Mucosa of descending colon (tissue), 3 donors: ENCODE measurements around the gene PER2. TPM values are rescaled to one million over a fixed set of nuclear protein-coding genes. Genes with fewer than 3 reads are reported as not detected.
A peak's percentile ranks its signal among the peaks of the same experiment; 100 is the strongest.

ENCODE experiments used
- ATAC-seq: fragments of 200-7000 bp; cut with Tn5 transposase; one replicate; pipeline ENCODE4 v1.9.1; 2020; ENCODE audit warnings: mild to moderate bottlenecking, moderate library complexity
- DNase-seq, 3 donors: peaks; one replicate each; pipeline ENCODE4 v3.0.0-alpha.2; 2020
- H3K36me3 ChIP-seq: fragments of 200-600 bp; one replicate; pipeline ENCODE4 v1.8.0; 2021; ENCODE audit warnings: low read depth, mild to moderate bottlenecking
- H3K4me1 ChIP-seq: fragments of 200-600 bp; one replicate; pipeline ENCODE4 v1.8.0; 2021; ENCODE audit warnings: low read depth, mild to moderate bottlenecking
- H3K4me3 ChIP-seq: fragments of 200-600 bp; one replicate; pipeline ENCODE4 v1.8.0; 2021; ENCODE audit warnings: mild to moderate bottlenecking
- H3K9me3 ChIP-seq: fragments of 200-600 bp; one replicate; pipeline ENCODE4 v1.8.0; 2021; ENCODE audit warnings: mild to moderate bottlenecking
- intact Hi-C, 2 donors: fragments of 100-400 bp; cut with DNase I in 1 of 2; cut with micrococcal nuclease in 1 of 2; formaldehyde crosslinking; loops; one replicate each; pipeline versions ENCODE4 v1.11.0 to v1.11.1; 2022; cut with DNase I, micrococcal nuclease
- total RNA-seq, 3 donors: library from RNA; stranded (reverse); fragmentation: NEBNext Ultra II Directional in 2 of 3; extraction: Animal tissue kit (Norgen Biotek cat#: 25700) in 2 of 3; gene quantifications; one replicate each; pipeline versions ENCODE4 v1.2.1 to v1.2.4, GENCODE V29; 2021 to 2023
- TF ChIP-seq, protein P1 (sequence below): fragments of 200-600 bp; IDR thresholded peaks from one replicate; pipeline ENCODE4 v1.8.0; 2022; ENCODE audit warnings: antibody characterized with exemption, mild to moderate bottlenecking
- donor health status: DM: no; HTN: no; CAD: no; lungs with moderate emphysema.
- donor health status: DM: no; HTN: no; CAD: no.
- donor health status: DM: no; HTN: yes; CAD: no.

The PER2 gene
- total RNA-seq, 3 donors from 2014 or later: 22.6 to 26.8 (median 22.6) TPM

DNA sequence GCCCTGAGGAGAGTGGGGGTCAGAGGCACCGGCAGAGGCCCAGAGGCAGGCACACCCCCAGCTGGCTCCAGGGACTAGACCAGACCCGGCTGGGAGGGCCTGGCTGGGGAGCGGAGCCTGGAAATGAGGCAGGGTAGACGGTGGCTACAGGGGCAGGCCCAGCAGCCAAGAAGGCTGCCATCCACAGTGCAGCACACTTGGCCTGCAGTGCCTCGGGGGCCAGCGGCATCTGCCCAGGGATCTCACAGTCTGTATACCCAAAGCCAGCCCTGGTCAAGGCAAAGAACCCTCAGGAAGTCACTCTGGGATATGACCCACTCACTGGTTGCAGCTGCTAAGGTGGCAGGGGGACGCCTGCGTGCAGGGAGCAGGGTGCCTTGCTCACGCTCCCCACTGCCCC, 17.8 kb downstream of the PER2 start:
- peak in 2 of 3 donors; percentile 19 to 44 for DNase-seq
- H3K36me3 ChIP-seq: peaks cover 9% of the 10 kb centered on the region
- TF ChIP-seq, protein P1, sequence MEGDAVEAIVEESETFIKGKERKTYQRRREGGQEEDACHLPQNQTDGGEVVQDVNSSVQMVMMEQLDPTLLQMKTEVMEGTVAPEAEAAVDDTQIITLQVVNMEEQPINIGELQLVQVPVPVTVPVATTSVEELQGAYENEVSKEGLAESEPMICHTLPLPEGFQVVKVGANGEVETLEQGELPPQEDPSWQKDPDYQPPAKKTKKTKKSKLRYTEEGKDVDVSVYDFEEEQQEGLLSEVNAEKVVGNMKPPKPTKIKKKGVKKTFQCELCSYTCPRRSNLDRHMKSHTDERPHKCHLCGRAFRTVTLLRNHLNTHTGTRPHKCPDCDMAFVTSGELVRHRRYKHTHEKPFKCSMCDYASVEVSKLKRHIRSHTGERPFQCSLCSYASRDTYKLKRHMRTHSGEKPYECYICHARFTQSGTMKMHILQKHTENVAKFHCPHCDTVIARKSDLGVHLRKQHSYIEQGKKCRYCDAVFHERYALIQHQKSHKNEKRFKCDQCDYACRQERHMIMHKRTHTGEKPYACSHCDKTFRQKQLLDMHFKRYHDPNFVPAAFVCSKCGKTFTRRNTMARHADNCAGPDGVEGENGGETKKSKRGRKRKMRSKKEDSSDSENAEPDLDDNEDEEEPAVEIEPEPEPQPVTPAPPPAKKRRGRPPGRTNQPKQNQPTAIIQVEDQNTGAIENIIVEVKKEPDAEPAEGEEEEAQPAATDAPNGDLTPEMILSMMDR: no peak
- ATAC-seq: no peak
- H3K4me3 ChIP-seq: no peak overlapping the region
- intact Hi-C loops: no loop called here
- no peaks in the 10 kb centered on the region for H3K9me3 ChIP-seq
- H3K4me1 ChIP-seq: peaks cover 17% of the 10 kb centered on the region

DNA sequence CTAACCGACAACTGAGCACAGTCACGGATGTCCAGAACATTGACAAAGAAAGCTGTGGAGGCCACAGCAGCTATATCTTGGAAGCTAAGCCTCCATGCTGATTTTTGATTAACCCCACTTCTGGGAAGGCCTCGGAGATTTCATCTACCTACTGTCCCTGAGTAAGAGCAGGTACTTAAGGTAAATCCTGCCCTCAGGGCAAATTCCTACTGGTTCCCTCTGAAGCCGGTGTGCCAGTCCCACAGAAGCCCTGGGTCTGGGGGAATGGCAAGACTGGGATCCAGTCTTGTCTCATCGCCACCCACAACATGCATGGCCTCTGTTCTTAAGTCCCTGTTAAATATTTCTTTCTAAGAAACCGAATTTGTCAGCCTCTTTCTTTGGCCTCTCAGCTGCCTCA, 18.7 kb downstream of the PER2 start:
- intact Hi-C loops: no loop called here
- DNase-seq: no peak

GRCh38 chr2:238267884-238268680, 20.3 kb downstream of the PER2 start:
- intact Hi-C loops: no loop called here
- Histone ChIP-seq H3K9me3 (no peaks in the 10 kb centered on the region), H3K4me3 (no peak overlapping the region), H3K36me3 (peaks cover 4% of the 10 kb centered on the region), H3K4me1 (peaks cover 11% of the 10 kb centered on the region)
- TF ChIP-seq, protein P1: no peak
- DNase-seq: peak in 2 of 3 donors; percentile 20 to 42
- ATAC-seq: no peak

More for the DNA sequence above, 18.7 kb downstream of the PER2 start:
- TF ChIP-seq, protein P1: no peak
- Histone ChIP-seq H3K4me1 (peaks cover 12% of the 10 kb centered on the region), H3K4me3 (no peak overlapping the region), H3K36me3 (peaks cover 4% of the 10 kb centered on the region), H3K9me3 (no peaks in the 10 kb centered on the region)
- no peak for ATAC-seq

DNA sequence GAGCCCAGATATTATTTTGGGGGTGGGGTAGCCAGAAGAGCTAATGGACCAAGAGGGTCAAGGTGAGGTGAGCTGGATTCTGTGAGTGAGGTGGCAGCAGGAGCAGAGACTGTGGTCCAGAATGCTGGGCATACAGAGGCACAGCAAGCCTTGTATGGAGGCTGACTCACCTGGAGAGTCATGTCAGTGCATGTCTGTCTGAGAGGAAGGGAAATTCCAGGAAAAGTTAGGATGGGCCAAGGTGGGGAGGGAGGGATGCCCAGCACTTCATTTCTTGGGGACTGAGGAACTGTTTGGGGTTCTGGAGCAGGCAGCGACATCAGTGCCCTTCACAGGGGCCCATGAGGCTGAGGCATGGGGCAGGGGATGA, 21.1 kb downstream of the PER2 start:
- TF ChIP-seq, protein P1: no peak
- no peak for ATAC-seq
- peaks cover 14% of the 10 kb centered on the region for H3K4me1 ChIP-seq
- no peak overlapping the region for H3K4me3 ChIP-seq
- no peaks in the 10 kb centered on the region for H3K9me3 ChIP-seq
- intact Hi-C loops: no loop called here
- DNase-seq: no peak
- peaks cover 4% of the 10 kb centered on the region for H3K36me3 ChIP-seq

GRCh38 chr2:238265605-238266004, 22.8 kb downstream of the PER2 start:
- intact Hi-C loops: no loop called here
- Histone ChIP-seq H3K4me3 (no peak overlapping the region), H3K4me1 (peaks cover 14% of the 10 kb centered on the region), H3K9me3 (no peaks in the 10 kb centered on the region), H3K36me3 (no peaks in the 10 kb centered on the region)
- TF ChIP-seq, protein P1: no peak
- ATAC-seq (no peak), DNase-seq (no peak)
